ENCODE data around the gene STARD9. TPM values are rescaled to one million over a fixed set of nuclear protein-coding genes. Genes with fewer than 3 reads are reported as not detected.

STARD9 gene
- total RNA-seq, 1 experiment from 2014 or later, result 0.86 TPM

DNA sequence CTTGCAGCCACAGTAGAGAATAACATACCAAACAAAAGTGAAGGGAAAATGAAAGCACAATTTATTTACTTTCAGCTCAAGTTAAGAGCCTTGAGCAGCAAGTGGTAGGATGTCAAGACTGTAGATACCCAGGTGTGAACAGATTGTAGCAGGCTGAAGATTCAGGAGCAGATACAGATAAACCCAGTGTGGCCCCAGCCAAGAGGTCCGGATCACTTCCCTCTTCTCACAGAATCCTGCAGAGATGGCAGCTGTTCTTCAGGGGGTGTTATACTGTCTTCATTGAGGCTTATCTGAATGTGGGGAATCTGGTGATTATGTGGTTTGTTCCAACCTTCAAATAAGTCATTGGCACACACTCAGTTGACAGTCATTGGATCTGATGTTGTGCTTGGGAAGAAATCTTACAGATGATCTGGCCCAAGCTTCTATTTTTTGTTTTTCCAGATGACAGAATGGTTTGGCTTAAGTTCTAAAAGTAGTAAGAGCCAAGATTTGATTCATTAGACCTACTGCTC lies 2.2 kb downstream of the STARD9 start:
- POLR2A ChIA-PET, result no interaction called here
- H3K27me3 Mint-ChIP-seq (ENCODE audit: insufficient read depth, unreplicated experiment), result peaks cover 26% of the 10 kb centered on the region
- DNase-seq, result no peak
- no peak overlapping the region for H3K27ac Mint-ChIP-seq (ENCODE audit: unreplicated experiment)
- H3K4me1 Mint-ChIP-seq (ENCODE audit: low read depth, unreplicated experiment), result peaks cover 7% of the 10 kb centered on the region
- Histone ChIP-seq H3K4me1 (0 out of 2 replicates have a peak, but pooled peaks cover 17% of the 10 kb centered on the region), H3K4me3 (ENCODE audit: low read depth, low read length) (no peak overlapping the region), H3K36me3 (ENCODE audit: control insufficient read depth, insufficient read depth, low read length) (no peaks in the 10 kb centered on the region), H3K9me3 (no peaks in the 10 kb centered on the region), H3K27me3 (replicated peaks; ENCODE audit: control insufficient read depth, insufficient read depth, low read length) (peaks cover 1% of the 10 kb centered on the region; the same call in 1 of the 2 replicates)
- no peak overlapping the region for H3K4me3 Mint-ChIP-seq (ENCODE audit: unreplicated experiment)
- peaks cover 6% of the 10 kb centered on the region for H3K36me3 Mint-ChIP-seq (ENCODE audit: insufficient read depth, unreplicated experiment)
- no peaks in the 10 kb centered on the region for H3K9me3 Mint-ChIP-seq (ENCODE audit: unreplicated experiment)
- no TSS peak for BruUV-seq (replicated peaks)
- TF ChIP-seq, protein P1, sequence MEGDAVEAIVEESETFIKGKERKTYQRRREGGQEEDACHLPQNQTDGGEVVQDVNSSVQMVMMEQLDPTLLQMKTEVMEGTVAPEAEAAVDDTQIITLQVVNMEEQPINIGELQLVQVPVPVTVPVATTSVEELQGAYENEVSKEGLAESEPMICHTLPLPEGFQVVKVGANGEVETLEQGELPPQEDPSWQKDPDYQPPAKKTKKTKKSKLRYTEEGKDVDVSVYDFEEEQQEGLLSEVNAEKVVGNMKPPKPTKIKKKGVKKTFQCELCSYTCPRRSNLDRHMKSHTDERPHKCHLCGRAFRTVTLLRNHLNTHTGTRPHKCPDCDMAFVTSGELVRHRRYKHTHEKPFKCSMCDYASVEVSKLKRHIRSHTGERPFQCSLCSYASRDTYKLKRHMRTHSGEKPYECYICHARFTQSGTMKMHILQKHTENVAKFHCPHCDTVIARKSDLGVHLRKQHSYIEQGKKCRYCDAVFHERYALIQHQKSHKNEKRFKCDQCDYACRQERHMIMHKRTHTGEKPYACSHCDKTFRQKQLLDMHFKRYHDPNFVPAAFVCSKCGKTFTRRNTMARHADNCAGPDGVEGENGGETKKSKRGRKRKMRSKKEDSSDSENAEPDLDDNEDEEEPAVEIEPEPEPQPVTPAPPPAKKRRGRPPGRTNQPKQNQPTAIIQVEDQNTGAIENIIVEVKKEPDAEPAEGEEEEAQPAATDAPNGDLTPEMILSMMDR (IDR thresholded peaks at IDR 0.05; ENCODE audit: insufficient read depth in 1 of 2, low read depth in 1 of 2, low read length in 1 of 2, severe bottlenecking in 1 of 2, unreplicated experiment in 1 of 2), result no peak
- CTCF ChIA-PET, result no interaction called here
- intact Hi-C loops (cut with micrococcal nuclease; ENCODE audit: unreplicated experiment), result no loop called here

DNA sequence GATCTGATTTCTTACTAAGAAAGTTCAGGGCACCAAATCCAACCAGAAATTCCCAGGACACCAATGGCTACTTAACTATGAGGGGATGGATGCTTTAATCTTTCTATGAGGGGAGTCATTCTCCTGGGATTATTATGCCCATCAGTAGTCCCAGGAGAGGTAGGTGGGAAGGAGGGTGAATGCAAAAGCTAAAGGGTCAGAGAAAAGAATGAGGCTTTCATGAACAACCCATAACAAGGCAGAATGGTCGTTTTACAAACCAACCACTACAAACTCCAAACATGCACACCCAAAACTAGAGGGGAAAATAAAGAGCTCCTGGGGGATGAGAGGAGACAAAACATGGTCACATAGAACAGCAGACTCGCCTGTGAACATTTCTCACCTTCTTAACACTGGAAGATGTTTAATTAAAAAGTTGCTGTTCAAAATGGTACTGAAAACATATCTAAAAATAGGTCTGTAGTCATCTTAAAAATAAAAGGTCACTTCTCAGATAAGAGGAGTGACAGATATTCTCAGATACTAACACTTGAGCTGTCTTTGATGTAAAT lies 3.7 kb downstream of the STARD9 start:
- H3K4me1 ChIP-seq, result 0 out of 2 replicates have a peak, but pooled peaks cover 16% of the 10 kb centered on the region
- no peaks in the 10 kb centered on the region for H3K36me3 ChIP-seq (ENCODE audit: control insufficient read depth, insufficient read depth, low read length)
- no peak overlapping the region for H3K4me3 Mint-ChIP-seq (ENCODE audit: unreplicated experiment)
- H3K4me1 Mint-ChIP-seq (ENCODE audit: low read depth, unreplicated experiment), result peaks cover 7% of the 10 kb centered on the region
- H3K27me3 ChIP-seq (replicated peaks; ENCODE audit: control insufficient read depth, insufficient read depth, low read length), result peaks cover 1% of the 10 kb centered on the region; the same call in 1 of the 2 replicates
- no peaks in the 10 kb centered on the region for H3K9me3 Mint-ChIP-seq (ENCODE audit: unreplicated experiment)
- H3K4me3 ChIP-seq (ENCODE audit: low read depth, low read length), result no peak overlapping the region
- no peak for DNase-seq
- CTCF ChIA-PET, result no interaction called here
- H3K27me3 Mint-ChIP-seq (ENCODE audit: insufficient read depth, unreplicated experiment), result peaks cover 32% of the 10 kb centered on the region
- no TSS peak for BruUV-seq (replicated peaks)
- no peaks in the 10 kb centered on the region for H3K9me3 ChIP-seq
- H3K36me3 Mint-ChIP-seq (ENCODE audit: insufficient read depth, unreplicated experiment), result peaks cover 6% of the 10 kb centered on the region
- H3K27ac Mint-ChIP-seq (ENCODE audit: unreplicated experiment), result no peak overlapping the region
- TF ChIP-seq, protein P1 (IDR thresholded peaks at IDR 0.05; ENCODE audit: insufficient read depth in 1 of 2, low read depth in 1 of 2, low read length in 1 of 2, severe bottlenecking in 1 of 2, unreplicated experiment in 1 of 2), result no peak
- intact Hi-C loops (cut with micrococcal nuclease; ENCODE audit: unreplicated experiment), result no loop called here
- POLR2A ChIA-PET, result interaction anchor here (0.6 kb wide), 1 partner anchor 786 kb away, joined by 3 read pairs; no protein-coding TSS in a partner anchor

DNA sequence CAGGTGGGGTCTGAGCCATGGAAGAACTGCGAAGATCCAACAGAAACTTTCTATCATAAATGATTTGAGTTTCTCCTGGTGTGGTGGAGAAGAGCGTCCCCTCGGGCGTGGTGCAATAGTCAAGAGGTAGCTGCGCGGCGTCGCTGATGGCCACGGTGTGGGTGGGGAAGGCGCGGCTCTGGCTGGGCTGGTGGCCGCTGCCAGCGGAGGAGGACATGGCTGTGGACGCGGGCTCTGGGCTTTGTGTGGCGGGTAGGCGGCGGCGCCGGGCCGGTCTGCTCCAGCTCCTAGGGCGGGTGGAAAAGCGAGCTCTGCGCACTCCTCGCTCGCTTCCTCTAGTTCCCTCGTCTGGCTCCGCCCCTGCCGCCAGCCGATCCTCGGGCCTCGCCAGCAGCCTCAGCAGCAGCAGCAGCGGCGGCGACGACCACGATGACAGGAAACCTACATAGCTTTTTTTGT lies 5.9 kb downstream of the STARD9 start:
- Mint-ChIP-seq H3K36me3 (ENCODE audit: insufficient read depth, unreplicated experiment) (no peaks in the 10 kb centered on the region), H3K4me3 (ENCODE audit: unreplicated experiment) (peak overlapping the region; percentile 73), H3K9me3 (ENCODE audit: unreplicated experiment) (no peaks in the 10 kb centered on the region), H3K27me3 (ENCODE audit: insufficient read depth, unreplicated experiment) (peaks cover 34% of the 10 kb centered on the region), H3K4me1 (ENCODE audit: low read depth, unreplicated experiment) (peaks cover 7% of the 10 kb centered on the region), H3K27ac (ENCODE audit: unreplicated experiment) (no peak overlapping the region)
- ChIA-PET CTCF (interaction anchor here (2.6 kb wide), 1 partner anchor 11 kb away, joined by 12 read pairs; no protein-coding TSS in a partner anchor), POLR2A (no interaction called here)
- H3K36me3 ChIP-seq (ENCODE audit: control insufficient read depth, insufficient read depth, low read length), result no peaks in the 10 kb centered on the region
- H3K4me3 ChIP-seq (ENCODE audit: low read depth, low read length), result peak overlapping the region; percentile 31
- peak; percentile 78 to 79 for DNase-seq
- TF ChIP-seq, protein P1 (IDR thresholded peaks at IDR 0.05; ENCODE audit: insufficient read depth in 1 of 2, low read depth in 1 of 2, low read length in 1 of 2, severe bottlenecking in 1 of 2, unreplicated experiment in 1 of 2), result no peak
- H3K27me3 ChIP-seq (replicated peaks; ENCODE audit: control insufficient read depth, insufficient read depth, low read length), result no peaks in the 10 kb centered on the region
- no peaks in the 10 kb centered on the region for H3K9me3 ChIP-seq
- 0 out of 2 replicates have a peak, but pooled peaks cover 7% of the 10 kb centered on the region for H3K4me1 ChIP-seq
- intact Hi-C loops (cut with micrococcal nuclease; ENCODE audit: unreplicated experiment), result loop anchor here (1.0 kb wide), 1 partner anchor 69 kb away; no protein-coding TSS in a partner anchor
- BruUV-seq (replicated peaks), result no TSS peak
